GM19099 (cell line): ENCODE data around the gene HOXC6.

Source experiments
- POLR2A ChIP-seq: IDR thresholded peaks from 3 replicates; pipeline ENCODE4 v1.6.1; 2011; ENCODE audit warnings: low read depth; ENCODE audit not compliant: insufficient read length; ENCODE audit errors: extremely low read depth

HOXC6 gene

GRCh38 chr12:54004841-54005530, 23.3 kb upstream of the HOXC6 start:
- TF ChIP-seq POLR2A, result no peak

- TF ChIP-seq POLR2A, result no peak
Measured at GRCh38 chr12:54005531-54005852, 22.7 kb upstream of the HOXC6 start.

GRCh38 chr12:54005853-54006558, 22.2 kb upstream of the HOXC6 start:
- no peak for TF ChIP-seq POLR2A

DNA sequence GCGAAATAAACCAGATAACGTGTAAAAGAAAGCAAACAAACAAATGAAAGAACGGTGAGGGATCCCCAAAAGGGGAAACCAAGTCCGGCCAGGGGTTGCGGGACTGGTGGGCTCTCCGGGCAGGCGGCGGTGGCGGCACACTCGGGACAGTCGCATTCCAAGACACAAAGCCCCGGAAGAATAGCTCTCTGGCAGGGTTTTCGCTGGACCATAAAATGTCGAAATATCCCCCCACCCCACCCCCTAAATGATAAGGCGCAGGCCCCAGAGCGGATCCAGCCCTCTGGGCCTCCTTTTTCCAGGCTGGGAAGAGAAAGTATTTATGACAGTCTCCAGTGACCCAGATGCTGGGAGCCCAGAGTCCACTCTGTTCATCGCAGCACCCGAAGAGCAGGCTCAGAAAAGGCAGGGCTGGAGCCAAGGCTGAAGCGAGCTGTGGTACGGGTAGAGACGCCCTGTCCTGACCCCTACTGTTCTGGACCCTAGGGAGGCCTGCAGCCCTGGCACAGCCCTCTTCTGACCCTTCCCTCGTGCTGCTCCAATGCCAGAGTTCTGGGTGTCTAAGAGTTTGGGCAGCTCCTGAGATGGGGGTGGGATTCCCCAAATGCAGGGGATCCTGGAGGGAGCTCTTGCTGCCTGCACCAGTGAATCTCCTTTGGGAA, 21.6 kb upstream of the HOXC6 start:
- no peak for TF ChIP-seq POLR2A

GRCh38 chr12:54007538-54008259, 20.5 kb upstream of the HOXC6 start:
- TF ChIP-seq POLR2A, result no peak

- TF ChIP-seq POLR2A, result no peak
Measured at GRCh38 chr12:54008260-54008552, 20.0 kb upstream of the HOXC6 start.

- TF ChIP-seq POLR2A, result no peak
Measured at GRCh38 chr12:54009171-54010052, 18.8 kb upstream of the HOXC6 start.

DNA sequence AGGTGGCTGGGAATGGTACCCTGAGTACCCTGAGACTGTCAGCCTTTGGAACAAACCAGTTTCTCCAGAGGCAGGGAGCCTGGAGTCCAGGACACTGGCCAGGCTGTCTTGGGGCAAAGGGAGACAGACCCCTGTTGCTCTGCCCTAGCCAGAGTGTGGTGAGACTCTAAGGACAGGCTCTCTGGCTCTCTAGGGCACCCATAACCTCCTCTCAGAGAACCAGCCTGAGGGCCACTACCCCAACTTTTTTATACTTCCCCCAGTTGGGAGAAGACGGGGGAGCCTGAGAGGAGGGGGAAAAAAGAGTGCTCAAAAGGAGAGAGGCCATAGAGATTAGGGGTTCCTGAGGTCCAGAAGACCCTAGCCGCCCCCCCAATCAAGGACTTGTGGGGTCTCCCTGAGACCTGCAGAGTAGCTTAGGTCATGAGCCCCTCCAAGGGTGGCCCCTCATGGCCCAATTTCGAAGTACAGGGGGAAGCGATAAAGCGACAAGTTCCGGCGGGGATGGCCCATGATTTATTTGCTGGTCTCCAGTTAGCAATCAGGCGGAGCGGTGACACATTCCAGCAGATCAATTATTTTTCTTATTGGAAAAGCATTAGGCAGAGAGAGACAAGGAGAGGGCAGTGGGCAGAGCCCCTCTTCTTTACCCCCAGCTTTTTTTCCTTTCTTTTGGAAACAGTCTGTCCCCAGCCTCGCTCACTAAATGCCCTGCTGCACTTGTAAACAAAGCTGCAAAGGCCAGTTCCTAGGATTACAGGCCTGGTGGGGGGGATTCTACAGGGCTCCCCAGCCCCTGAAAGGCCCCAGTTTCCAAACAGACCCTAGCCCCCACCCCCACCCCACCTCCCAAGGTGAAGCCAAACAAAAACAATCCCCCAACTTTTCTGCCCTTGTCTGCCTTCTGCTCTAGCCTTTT, 17.9 kb upstream of the HOXC6 start:
- TF ChIP-seq POLR2A, result no peak

DNA sequence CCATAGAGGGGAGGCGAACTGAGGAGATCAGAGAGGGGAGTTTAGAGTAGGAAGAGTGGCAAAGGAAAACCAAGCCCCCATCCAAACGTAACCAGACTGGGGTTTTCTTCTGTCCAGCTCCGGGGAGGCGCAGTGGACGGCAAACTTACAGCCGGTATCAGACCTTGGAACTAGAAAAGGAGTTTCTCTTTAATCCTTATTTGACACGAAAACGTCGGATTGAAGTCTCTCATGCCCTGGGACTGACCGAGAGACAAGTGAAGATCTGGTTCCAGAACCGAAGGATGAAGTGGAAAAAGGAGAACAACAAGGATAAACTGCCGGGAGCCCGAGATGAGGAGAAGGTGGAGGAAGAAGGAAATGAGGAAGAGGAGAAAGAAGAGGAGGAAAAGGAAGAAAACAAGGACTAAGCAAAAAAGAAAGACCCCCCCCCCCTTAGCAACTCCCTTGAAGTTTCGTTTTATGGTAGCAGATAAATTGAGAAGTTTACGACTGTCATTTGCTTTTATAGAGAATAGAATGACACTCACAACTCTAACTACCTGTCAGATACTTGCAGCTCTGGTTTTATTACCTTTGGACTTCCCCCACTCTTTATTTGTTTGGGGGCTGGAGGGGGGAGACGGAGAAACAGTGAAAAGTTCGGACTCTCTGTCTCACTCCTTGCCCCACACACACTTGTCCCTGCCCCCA, 17.1 kb upstream of the HOXC6 start:
- no peak for TF ChIP-seq POLR2A

DNA sequence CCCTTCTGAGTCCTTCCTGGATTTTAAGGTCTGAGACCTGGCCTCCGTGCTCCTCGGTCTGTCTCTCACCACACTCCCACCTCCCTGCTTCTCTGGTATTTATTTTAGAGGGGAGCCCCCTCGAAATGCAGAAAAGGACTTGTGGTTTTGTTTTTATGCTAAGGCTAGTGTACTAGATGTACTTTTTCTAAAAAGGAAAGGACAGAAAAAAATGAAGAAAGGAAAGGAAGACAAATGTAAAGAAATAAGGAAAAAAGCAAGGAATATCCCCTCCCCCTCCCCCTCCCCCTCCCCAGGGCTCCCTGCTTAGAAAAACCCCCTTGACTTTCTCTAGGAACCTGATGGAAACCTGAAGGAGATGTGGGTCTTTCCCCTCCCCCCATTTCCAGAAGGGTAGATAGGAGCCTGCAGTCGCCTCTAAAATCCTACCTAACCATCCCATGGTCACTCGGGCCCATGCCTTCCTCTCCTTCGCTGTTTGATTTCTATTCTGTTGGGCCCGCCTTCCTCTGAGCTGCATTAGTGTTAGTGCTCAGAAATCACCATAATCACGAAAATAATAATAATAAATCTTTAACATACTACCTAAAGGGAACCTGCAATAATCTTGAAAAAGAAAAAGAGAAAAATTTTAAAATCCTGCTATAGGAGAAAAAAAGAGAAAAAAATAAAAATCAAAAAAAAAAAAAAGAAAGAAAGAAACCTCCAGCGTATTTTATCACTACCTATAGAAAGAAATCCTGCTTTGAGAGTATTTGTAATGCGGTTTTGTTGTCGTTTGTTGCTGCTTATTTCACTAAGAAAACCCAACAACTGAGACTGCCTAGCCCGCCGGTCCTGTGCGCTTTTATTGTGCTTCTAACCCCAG, 16.3 kb upstream of the HOXC6 start:
- TF ChIP-seq POLR2A, result no peak

DNA sequence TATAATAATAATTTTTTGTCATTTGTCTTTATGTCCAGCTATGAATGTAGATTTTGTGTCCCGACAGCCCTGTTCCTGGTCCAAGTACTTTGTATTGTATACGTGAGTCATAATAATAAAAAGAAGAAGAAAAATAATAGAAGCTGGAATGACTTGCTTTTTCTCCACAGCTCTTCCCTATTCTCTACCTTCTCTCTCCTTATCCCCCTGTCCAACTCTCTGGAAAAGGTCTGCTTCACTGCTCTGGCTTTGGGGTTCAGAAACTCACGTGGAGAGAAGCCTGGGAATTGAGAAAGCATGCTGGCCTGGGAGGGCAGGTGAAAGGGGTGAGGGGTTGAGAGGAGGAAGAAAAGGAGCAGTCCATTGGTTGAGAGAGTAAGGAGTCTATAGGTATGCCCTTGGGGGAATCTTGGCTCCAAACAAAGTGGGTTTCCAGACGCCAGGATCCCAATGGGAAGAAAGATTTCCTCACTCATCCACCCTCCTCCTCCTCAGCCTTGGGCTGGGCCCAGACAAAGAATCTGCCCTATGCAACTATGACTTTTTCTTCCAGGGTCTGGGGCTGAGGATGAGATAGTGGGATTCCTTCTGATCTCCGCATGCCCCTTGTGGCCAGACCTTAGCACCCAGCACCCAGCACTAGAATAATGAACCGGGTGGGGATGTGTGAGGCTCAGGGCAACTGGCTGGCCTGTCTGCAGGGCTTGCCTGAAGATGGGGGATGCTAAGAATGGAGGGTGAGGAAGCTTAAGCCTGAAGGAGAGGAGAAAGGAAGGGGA, 15.4 kb upstream of the HOXC6 start:
- no peak for TF ChIP-seq POLR2A
